Esophagus (tissue), 2 donors: ENCODE measurements around the gene MMP25. TPM values are rescaled to one million over a fixed set of nuclear protein-coding genes. Genes with fewer than 3 reads are reported as not detected.

Source experiments
- H3K27ac ChIP-seq, 2 donors: one replicate each; pipeline ENCODE4 v1.5.1; 2013; ENCODE audit warnings: low read depth in 2 of 2, mild to moderate bottlenecking in 2 of 2, inconsistent platforms in 1 of 2, low read length in 1 of 2, moderate library complexity in 1 of 2
- H3K27me3 ChIP-seq, 2 donors: one replicate each; pipeline ENCODE4 v1.6.1; 2013; ENCODE audit warnings: low read length in 2 of 2, control low read depth in 1 of 2, mild to moderate bottlenecking in 1 of 2; ENCODE audit not compliant: insufficient read depth in 2 of 2, control insufficient read depth in 1 of 2
- H3K36me3 ChIP-seq, 2 donors: one replicate each; pipeline ENCODE4 v1.6.1; 2013; ENCODE audit warnings: low read length in 1 of 2; ENCODE audit not compliant: control insufficient read depth in 2 of 2, insufficient read depth in 2 of 2
- H3K4me1 ChIP-seq, 2 donors: one replicate each; pipeline ENCODE4 v1.6.1; 2013; ENCODE audit warnings: low read length in 1 of 2; ENCODE audit not compliant: control insufficient read depth in 2 of 2, insufficient read depth in 2 of 2
- H3K4me3 ChIP-seq, 2 donors: one replicate each; pipeline ENCODE4 v1.5.1; 2013; ENCODE audit warnings: low read length in 2 of 2, mild to moderate bottlenecking in 2 of 2, low read depth in 1 of 2, moderate library complexity in 1 of 2
- H3K9me3 ChIP-seq, 2 donors: one replicate each; pipeline ENCODE4 v1.6.1; 2013; ENCODE audit warnings: mild to moderate bottlenecking in 2 of 2, low read depth in 1 of 2, low read length in 1 of 2, moderate library complexity in 1 of 2; ENCODE audit not compliant: control insufficient read depth in 2 of 2, insufficient read depth in 1 of 2
- WGBS, 2 donors: extraction: QIAGEN DNeasy Blood & Tissue Kit; methylation state at CpG; one replicate each; pipeline ENCODE4 v1.1.7; 2013; 5-methylcytosine and 5-hydroxymethylcytosine counted together
- polyA plus RNA-seq, 2 donors: library from polyadenylated mRNA; stranded (reverse); fragments of 200-250 nt; gene quantifications; one replicate each; pipeline ENCODE4 v1.2.3, GENCODE V29; 2013
- donor health status: healthy with polysubstance abuse.
- donor health status: Bipolar disorder and iron deficiency.

The MMP25 gene
- polyA plus RNA-seq, 2 donors, result 0.51 to 2.6 TPM

- H3K27ac ChIP-seq, result no peak overlapping the region
- H3K36me3 ChIP-seq, result no peaks in the 10 kb centered on the region
- WGBS, 2 donors, result 34 to 47% methylated on average over 17 of the region's 17 CpGs
- H3K27me3 ChIP-seq, result peaks cover 0 to 4% of the 10 kb centered on the region in 2 donors
- H3K4me1 ChIP-seq, result peaks cover 0 to 2% of the 10 kb centered on the region in 2 donors
- no peaks in the 10 kb centered on the region for H3K9me3 ChIP-seq
- no peak overlapping the region for H3K4me3 ChIP-seq
Observed at GRCh38 chr16:3007957-3008689, 38.2 kb upstream of the MMP25 start.

GRCh38 chr16:3008690-3009037, 37.7 kb upstream of the MMP25 start:
- H3K27ac ChIP-seq, result no peak overlapping the region
- H3K4me1 ChIP-seq, result peaks cover 0 to 2% of the 10 kb centered on the region in 2 donors
- H3K27me3 ChIP-seq, result peaks cover 0 to 4% of the 10 kb centered on the region in 2 donors
- no peaks in the 10 kb centered on the region for H3K36me3 ChIP-seq
- 70 to 75% methylated on average over 4 of the region's 4 CpGs for whole genome bisulfite sequencing, 2 donors
- H3K9me3 ChIP-seq, result no peaks in the 10 kb centered on the region
- no peak overlapping the region for H3K4me3 ChIP-seq

- Histone ChIP-seq H3K4me3 (no peak overlapping the region), H3K9me3 (no peaks in the 10 kb centered on the region), H3K4me1 (peaks cover 0 to 2% of the 10 kb centered on the region in 2 donors), H3K27me3 (peaks cover 0 to 4% of the 10 kb centered on the region in 2 donors), H3K36me3 (no peaks in the 10 kb centered on the region), H3K27ac (no peak overlapping the region)
- 37 to 42% methylated on average over 21 of the region's 21 CpGs for WGBS, 2 donors
Observed at GRCh38 chr16:3009568-3010390, 36.6 kb upstream of the MMP25 start.

- no peak overlapping the region for H3K27ac ChIP-seq
- WGBS, 2 donors, result 88 to 94% methylated on average over 8 of the region's 8 CpGs
- H3K9me3 ChIP-seq, result no peaks in the 10 kb centered on the region
- H3K4me3 ChIP-seq, result no peak overlapping the region
- H3K27me3 ChIP-seq, result peaks cover 0 to 4% of the 10 kb centered on the region in 2 donors
- H3K4me1 ChIP-seq, result no peaks in the 10 kb centered on the region
- H3K36me3 ChIP-seq, result no peaks in the 10 kb centered on the region
Observed at GRCh38 chr16:3010510-3010909, 35.9 kb upstream of the MMP25 start.

GRCh38 chr16:3012246-3012645, 34.1 kb upstream of the MMP25 start:
- no peaks in the 10 kb centered on the region for H3K9me3 ChIP-seq
- H3K27me3 ChIP-seq, result peaks cover 0 to 4% of the 10 kb centered on the region in 2 donors
- H3K36me3 ChIP-seq, result no peaks in the 10 kb centered on the region
- no peak overlapping the region for H3K27ac ChIP-seq
- no peaks in the 10 kb centered on the region for H3K4me1 ChIP-seq
- WGBS, 2 donors, result 13 to 19% methylated on average over 18 to 19 of the region's 19 CpGs
- H3K4me3 ChIP-seq, result no peak overlapping the region

- WGBS, 2 donors, result 33 to 37% methylated on average over 27 of the region's 27 CpGs
- Histone ChIP-seq H3K27ac (no peak within 1 kb of the TSS), H3K27me3 (peaks cover 0 to 4% of the 10 kb centered on the region in 2 donors)
Observed at GRCh38 chr16:3012828-3013420, 33.4 kb upstream of the MMP25 start, which contains the start of gene CLDN9. Gene CLDN9, plus strand, starts transcription at chr16:3012923. Its CDS starts 440 bp downstream, at chr16:3013363.

GRCh38 chr16:3013491-3013951, 32.8 kb upstream of the MMP25 start:
- no peaks in the 10 kb centered on the region for H3K36me3 ChIP-seq
- peaks cover 0 to 4% of the 10 kb centered on the region in 2 donors for H3K27me3 ChIP-seq
- WGBS, 2 donors, result 61 to 67% methylated on average over 27 of the region's 27 CpGs
- H3K4me1 ChIP-seq, result peaks cover 0 to 3% of the 10 kb centered on the region in 2 donors
- H3K27ac ChIP-seq, result no peak overlapping the region
- no peak overlapping the region for H3K4me3 ChIP-seq
- no peaks in the 10 kb centered on the region for H3K9me3 ChIP-seq

More at GRCh38 chr16:3012828-3013420, 33.4 kb upstream of the MMP25 start, which contains the start of gene CLDN9:
- no peaks in the 10 kb centered on the region for H3K9me3 ChIP-seq
- no peaks in the 10 kb centered on the region for H3K36me3 ChIP-seq
- H3K4me1 ChIP-seq, result no peaks in the 10 kb centered on the region
- H3K4me3 ChIP-seq, result no peak within 1 kb of the TSS

GRCh38 chr16:3013998-3014690, 32.2 kb upstream of the MMP25 start:
- H3K27me3 ChIP-seq, result peaks cover 0 to 4% of the 10 kb centered on the region in 2 donors

GRCh38 chr16:3014971-3015370, 31.4 kb upstream of the MMP25 start:
- H3K27ac ChIP-seq, result no peak overlapping the region
- H3K4me1 ChIP-seq, result peaks cover 0 to 6% of the 10 kb centered on the region in 2 donors
- no peaks in the 10 kb centered on the region for H3K9me3 ChIP-seq
- H3K36me3 ChIP-seq, result no peaks in the 10 kb centered on the region
- WGBS, 2 donors, result 82 to 83% methylated on average over 6 of the region's 6 CpGs
- peaks cover 0 to 4% of the 10 kb centered on the region in 2 donors for H3K27me3 ChIP-seq
- no peak overlapping the region for H3K4me3 ChIP-seq

More at GRCh38 chr16:3013998-3014690, 32.2 kb upstream of the MMP25 start:
- H3K27ac ChIP-seq, result no peak overlapping the region
- no peaks in the 10 kb centered on the region for H3K9me3 ChIP-seq
- no peak overlapping the region for H3K4me3 ChIP-seq
- no peaks in the 10 kb centered on the region for H3K36me3 ChIP-seq
- 59 to 66% methylated on average over 12 of the region's 12 CpGs for WGBS, 2 donors
- peaks cover 0 to 3% of the 10 kb centered on the region in 2 donors for H3K4me1 ChIP-seq
